Neuron (in vitro differentiated cells): ENCODE results near the gene TSHZ3.

Experiments
- H2AFZ ChIP-seq: one replicate; pipeline ENCODE4 v1.6.1; 2013; ENCODE audit warnings: low read depth, mild to moderate bottlenecking, inconsistent platforms, low read length, moderate library complexity
- H3K27me3 ChIP-seq: one replicate; pipeline ENCODE4 v1.6.1; 2013; ENCODE audit warnings: low read length; ENCODE audit not compliant: insufficient read depth
- H3K36me3 ChIP-seq: one replicate; pipeline ENCODE4 v1.6.1; 2013; ENCODE audit warnings: low read length; ENCODE audit not compliant: insufficient read depth
- H3K4me1 ChIP-seq: one replicate; pipeline ENCODE4 v1.6.1; 2013; ENCODE audit warnings: low read length; ENCODE audit not compliant: insufficient read depth
- H3K4me3 ChIP-seq: 2 replicates; pipeline ENCODE4 v1.5.1; 2013; ENCODE audit warnings: mild to moderate bottlenecking, low read length, moderate library complexity
- H3K9me3 ChIP-seq: one replicate; pipeline ENCODE4 v1.6.1; 2013; ENCODE audit warnings: low read length

The TSHZ3 gene

DNA sequence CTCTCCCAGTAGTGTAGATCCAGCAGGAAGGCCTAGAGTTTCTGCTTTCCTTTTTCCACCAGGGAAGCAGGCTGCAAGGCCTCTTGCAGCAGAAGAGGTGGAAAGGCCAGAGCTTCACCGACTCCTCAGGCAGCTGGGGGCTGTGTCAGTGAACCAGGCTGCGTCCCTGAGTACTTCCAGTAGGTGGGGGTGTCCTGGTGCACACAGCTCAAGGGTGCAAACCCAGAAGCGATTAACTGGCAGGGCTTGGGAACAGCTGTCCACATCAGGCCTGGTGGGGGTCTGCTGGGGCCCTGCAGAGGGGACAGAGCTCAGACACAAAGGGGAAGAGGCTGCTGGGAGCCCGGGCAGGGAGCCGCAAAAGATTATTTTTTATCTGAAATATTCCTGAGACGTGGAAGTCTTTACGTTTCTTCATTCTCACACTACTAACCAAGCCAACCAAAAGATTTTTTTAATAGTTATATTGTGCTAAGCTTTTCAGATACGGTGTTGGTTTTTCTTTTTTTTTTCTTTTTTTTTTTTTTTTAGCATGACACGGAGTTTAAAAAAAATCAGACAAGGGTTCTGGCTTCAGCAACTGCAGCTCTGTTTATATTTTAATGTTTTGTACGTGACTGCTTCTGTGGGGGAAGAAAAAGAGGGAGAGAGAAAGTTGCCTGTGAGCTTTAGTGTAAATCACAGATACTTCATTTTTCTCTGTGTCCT is 11.0 kb downstream of the TSHZ3 start:
- H2AFZ ChIP-seq, result no peak overlapping the region
- peaks cover 13% of the 10 kb centered on the region for H3K27me3 ChIP-seq
- H3K9me3 ChIP-seq, result no peaks in the 10 kb centered on the region
- no peaks in the 10 kb centered on the region for H3K4me1 ChIP-seq
- no peak overlapping the region for H3K4me3 ChIP-seq
- H3K36me3 ChIP-seq, result no peaks in the 10 kb centered on the region

DNA sequence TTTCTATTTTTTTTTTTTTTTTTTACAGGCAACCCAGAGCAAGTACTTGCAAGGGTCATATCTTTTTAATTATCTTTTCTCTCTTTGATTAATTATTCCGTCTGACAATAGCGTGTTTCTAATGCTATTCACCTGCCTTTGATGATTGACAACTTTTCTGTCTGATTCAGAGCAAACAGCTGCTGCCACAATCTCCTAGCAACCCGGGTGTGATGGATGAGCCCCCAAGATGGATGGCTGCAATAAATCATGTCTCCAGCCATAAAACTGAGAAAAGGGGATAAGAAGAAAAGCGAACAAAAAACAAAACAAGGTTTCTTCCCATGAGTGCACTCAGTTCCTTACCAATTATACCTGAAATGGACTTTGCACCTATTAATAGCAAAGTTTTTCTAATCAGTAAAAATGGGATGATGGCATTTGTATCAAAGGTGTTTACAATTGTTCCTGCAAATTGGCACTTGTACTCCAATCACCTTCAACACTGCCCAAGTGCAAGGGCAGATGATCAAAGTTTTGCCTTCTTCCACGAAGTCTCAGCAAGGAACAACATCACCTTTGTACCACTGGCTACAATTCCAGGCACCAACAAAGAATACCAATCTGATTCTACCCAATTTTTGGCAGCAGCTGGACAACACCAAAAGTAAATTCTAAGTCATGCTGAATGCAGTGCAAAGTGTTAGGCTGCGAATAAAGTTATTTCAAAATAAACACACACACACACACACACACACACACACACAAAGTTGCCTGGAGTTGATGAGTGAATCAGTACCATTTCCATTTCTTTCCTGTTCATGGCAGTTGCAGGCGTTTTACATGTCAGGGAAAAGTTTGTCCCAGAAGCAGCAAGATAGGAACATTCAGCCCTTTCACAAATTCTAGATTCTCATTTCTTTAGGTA is 12.0 kb downstream of the TSHZ3 start:
- Histone ChIP-seq H3K4me1 (no peaks in the 10 kb centered on the region), H3K4me3 (no peak overlapping the region), H3K36me3 (no peaks in the 10 kb centered on the region)

DNA sequence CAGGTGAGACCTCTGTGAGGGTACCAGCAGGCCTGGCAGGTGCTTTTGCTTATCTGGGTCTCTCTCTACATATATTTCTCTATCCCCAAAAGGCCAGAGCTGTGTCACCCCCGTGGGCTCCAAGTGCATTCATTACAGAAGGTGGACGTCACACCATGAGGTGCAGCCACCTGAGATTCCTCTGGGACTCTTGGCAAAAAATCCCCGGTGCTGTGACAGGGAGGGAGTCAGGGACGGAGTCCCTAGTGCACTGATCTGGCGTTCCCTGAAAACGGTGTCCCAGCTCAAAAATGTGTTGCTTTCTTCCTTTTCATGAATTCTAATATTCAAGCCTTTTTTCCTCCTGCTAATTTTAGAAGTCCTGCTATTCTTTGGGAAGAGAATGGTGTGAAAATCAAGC is 13.5 kb downstream of the TSHZ3 start:
- Histone ChIP-seq H3K9me3 (no peaks in the 10 kb centered on the region), H3K4me1 (no peaks in the 10 kb centered on the region), H3K4me3 (no peak overlapping the region), H3K27me3 (peaks cover 7% of the 10 kb centered on the region), H3K36me3 (no peaks in the 10 kb centered on the region), H2AFZ (no peak overlapping the region)

More for the DNA sequence above, 12.0 kb downstream of the TSHZ3 start:
- H3K9me3 ChIP-seq, result no peaks in the 10 kb centered on the region
- H2AFZ ChIP-seq, result no peak overlapping the region
- H3K27me3 ChIP-seq, result peaks cover 13% of the 10 kb centered on the region

DNA sequence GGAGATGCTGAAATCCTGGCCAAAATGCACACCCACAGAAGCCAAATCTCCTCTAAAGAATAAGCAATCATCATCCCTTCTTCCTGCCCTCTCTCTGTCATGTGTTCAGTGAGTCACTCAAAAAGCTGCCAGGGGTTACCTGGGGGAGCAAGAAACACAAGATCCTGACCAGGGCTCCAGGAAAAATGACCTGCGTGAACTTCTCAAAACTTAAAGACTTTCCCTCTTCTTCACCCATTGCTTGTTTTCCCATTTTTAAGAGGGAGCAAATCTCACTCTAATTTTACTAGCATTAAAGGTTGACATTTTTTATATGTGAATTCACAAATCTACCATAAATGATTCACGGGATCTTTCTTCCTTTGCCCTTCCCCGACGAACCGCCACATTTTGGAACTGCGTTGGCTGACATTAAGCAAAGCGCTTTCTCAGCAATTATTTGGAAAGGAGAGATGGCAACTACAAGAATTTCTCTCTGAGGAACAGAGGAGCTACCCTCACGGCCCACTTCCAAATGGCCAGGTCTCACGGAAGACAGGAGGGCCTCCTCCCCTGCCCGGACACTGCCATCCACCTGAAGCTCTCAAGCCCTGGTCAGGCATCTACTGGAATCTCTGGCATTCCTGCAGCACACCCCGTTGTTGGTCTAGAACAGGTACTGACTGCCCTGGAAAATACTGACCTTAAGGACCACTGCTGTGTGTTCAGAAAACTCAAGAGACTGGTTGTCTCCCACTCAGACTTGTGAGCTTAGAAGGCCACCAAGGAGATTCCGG is 14.2 kb downstream of the TSHZ3 start:
- H3K9me3 ChIP-seq, result no peaks in the 10 kb centered on the region
- no peak overlapping the region for H2AFZ ChIP-seq
- peaks cover 5% of the 10 kb centered on the region for H3K27me3 ChIP-seq
- no peaks in the 10 kb centered on the region for H3K4me1 ChIP-seq
- no peak overlapping the region for H3K4me3 ChIP-seq
- H3K36me3 ChIP-seq, result no peaks in the 10 kb centered on the region

DNA sequence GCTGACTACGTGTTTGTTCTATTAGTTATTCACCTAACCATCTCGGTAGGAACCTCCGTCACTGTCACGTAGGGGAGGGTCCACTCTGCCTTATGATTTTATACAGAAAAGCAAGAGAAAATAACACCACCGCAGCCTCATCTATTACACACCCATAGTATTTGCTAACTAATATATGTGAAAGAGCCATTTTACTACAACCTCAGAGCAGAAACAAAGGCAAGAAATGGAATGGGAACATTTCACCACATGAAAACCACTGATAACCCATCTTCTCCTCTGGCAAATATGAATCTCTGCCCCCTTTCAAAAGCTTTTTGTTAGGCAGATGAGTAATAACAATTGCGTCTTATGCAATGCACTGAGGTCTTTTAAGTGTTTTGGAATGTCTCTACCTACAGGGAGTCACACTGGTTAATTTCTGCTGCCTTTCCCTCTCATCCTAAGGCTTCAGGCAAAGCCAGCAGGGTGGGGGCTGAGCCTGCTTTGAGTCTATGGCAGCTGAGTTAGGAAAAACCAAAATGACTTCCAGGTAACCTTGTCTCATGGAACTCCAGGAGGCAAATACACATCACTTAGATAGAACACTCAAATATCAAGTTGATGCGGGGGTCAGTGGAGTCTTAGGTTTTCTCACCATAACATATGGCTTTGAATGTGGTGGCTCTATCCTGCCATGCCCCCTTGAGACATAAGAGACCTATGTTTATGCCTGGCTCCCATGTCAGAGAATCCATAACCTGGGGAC is 15.0 kb downstream of the TSHZ3 start:
- Histone ChIP-seq H2AFZ (no peak overlapping the region), H3K4me1 (no peaks in the 10 kb centered on the region), H3K4me3 (no peak overlapping the region)

DNA sequence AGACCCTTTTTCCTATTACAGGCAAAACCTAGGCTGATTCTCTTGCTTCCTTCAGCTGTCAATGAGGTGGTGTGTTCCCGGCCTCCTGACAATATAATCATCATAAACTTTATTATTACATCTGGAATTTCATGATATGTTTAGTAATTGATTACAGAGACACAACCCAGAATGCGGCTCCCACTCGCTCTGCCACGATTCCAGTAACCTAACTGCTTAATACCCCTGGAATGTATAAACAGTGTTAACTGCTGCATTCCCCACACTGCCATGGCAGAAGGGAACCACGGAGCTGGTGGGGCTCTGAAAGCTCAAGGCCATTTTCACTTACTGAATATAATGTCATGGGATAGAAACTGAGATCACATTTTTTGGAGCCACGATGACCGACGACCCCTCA is 17.1 kb downstream of the TSHZ3 start:
- Histone ChIP-seq H3K36me3 (no peaks in the 10 kb centered on the region), H2AFZ (no peak overlapping the region), H3K4me1 (no peaks in the 10 kb centered on the region), H3K9me3 (no peaks in the 10 kb centered on the region), H3K27me3 (no peaks in the 10 kb centered on the region), H3K4me3 (no peak overlapping the region)

More for the DNA sequence above, 15.0 kb downstream of the TSHZ3 start:
- Histone ChIP-seq H3K36me3 (no peaks in the 10 kb centered on the region), H3K27me3 (peaks cover 5% of the 10 kb centered on the region), H3K9me3 (no peaks in the 10 kb centered on the region)

DNA sequence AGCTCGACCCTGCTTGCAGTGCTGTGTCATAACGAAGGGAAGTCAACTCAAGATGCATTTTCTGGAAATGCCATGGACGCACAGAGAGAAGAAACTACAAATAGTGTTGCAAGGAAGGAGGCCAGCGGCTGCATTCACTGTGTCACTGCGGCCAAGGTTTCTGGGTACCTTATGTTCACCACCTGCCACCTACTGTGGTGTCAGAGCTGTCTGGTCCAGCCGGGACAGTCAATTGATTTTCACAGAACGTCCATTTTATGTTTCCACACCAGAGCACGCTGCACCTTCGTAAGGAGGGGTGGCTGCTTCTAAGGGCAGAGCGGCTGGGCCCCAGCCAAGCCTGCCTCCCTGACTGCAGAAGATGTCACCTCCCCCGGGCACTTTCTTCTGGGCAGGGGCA is 17.7 kb downstream of the TSHZ3 start:
- H2AFZ ChIP-seq, result no peak overlapping the region
- no peak overlapping the region for H3K4me3 ChIP-seq
- H3K9me3 ChIP-seq, result no peaks in the 10 kb centered on the region
- H3K27me3 ChIP-seq, result no peaks in the 10 kb centered on the region
- no peaks in the 10 kb centered on the region for H3K36me3 ChIP-seq
- H3K4me1 ChIP-seq, result no peaks in the 10 kb centered on the region

DNA sequence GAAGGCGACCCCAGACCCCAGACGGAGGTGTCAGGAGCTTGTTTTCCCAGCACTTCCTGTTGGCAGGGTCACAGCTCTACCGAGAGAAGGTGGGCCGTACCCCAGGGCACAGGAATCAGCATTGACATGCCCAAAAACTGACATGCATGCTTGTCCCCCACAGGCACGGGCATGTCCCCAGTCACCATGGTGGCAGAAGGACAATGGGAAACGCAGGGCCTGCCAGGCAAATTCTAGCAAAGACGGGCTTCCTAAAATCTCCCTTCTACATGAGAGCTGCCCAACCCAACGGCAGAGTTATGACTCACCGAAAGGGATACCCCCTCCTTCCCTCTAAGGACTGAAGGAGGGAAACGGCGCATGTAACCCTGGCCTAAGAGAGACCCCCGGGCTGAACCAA is 18.5 kb downstream of the TSHZ3 start:
- Histone ChIP-seq H3K36me3 (no peaks in the 10 kb centered on the region), H3K9me3 (no peaks in the 10 kb centered on the region), H2AFZ (no peak overlapping the region), H3K4me3 (no peak overlapping the region), H3K27me3 (no peaks in the 10 kb centered on the region), H3K4me1 (no peaks in the 10 kb centered on the region)

DNA sequence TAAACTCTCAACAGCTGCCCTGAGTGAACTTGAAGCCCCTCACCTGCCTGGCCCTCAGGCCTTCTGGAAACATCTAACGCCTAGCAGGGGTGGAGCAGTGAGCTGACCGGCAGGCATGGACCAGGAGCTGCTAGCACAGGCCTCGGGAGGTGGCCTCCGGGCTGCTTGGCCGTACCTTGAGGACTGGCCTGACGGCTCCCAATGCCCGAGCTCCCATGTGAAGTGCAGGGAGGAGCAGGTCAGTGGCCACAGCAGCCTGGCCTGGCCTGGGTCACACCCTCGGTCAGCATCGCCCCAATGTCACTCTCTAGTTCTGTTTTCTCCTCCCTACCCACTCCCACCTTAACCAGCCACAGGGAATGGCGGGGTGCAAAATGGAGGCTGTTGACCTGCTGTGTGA is 19.0 kb downstream of the TSHZ3 start:
- Histone ChIP-seq H3K9me3 (no peaks in the 10 kb centered on the region), H3K4me3 (no peak overlapping the region), H3K27me3 (no peaks in the 10 kb centered on the region), H3K36me3 (no peaks in the 10 kb centered on the region), H2AFZ (no peak overlapping the region), H3K4me1 (no peaks in the 10 kb centered on the region)

DNA sequence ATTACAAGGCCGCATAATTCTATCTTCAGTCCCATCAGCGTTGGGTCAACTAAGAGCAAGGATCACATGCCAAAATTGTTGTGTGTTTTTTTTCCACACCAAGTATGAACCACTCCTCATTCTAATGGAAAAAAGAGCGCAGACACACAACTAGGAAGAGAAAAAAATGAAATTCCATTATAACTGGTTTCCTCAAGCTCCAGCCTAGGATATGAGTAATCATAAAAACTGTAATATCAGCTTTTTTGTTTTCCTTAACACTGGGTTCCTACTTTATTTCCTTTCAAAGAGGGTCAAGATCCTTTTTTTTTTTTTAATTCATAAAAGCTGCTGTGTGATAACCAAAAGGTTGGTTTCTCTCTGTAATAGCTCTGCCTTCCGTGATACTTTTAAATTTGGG is 19.4 kb downstream of the TSHZ3 start:
- Histone ChIP-seq H3K4me3 (no peak overlapping the region), H2AFZ (no peak overlapping the region), H3K36me3 (no peaks in the 10 kb centered on the region), H3K4me1 (no peaks in the 10 kb centered on the region), H3K9me3 (no peaks in the 10 kb centered on the region), H3K27me3 (no peaks in the 10 kb centered on the region)

DNA sequence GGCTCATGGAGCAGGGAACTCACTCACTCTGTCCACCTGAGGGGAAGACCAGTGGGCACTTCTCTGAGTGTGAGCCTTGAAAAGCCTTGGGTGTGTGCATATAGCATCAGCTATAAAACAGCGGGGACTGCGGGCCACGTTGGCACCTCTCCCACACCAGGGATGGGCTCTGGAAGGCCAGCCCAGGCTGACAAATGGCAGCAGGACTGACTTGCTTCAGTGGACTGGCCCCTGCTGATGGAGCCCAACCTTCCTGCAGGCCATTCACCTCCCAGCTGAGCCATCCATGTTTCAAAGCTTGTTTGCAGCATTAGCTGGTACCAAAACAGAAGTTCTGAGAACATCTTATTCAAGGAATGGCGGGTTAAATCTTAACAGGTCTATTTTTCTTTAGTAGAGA is 21.0 kb downstream of the TSHZ3 start:
- Histone ChIP-seq H3K36me3 (no peaks in the 10 kb centered on the region), H2AFZ (no peak overlapping the region), H3K9me3 (no peaks in the 10 kb centered on the region), H3K4me1 (no peaks in the 10 kb centered on the region), H3K27me3 (no peaks in the 10 kb centered on the region), H3K4me3 (no peak overlapping the region)

DNA sequence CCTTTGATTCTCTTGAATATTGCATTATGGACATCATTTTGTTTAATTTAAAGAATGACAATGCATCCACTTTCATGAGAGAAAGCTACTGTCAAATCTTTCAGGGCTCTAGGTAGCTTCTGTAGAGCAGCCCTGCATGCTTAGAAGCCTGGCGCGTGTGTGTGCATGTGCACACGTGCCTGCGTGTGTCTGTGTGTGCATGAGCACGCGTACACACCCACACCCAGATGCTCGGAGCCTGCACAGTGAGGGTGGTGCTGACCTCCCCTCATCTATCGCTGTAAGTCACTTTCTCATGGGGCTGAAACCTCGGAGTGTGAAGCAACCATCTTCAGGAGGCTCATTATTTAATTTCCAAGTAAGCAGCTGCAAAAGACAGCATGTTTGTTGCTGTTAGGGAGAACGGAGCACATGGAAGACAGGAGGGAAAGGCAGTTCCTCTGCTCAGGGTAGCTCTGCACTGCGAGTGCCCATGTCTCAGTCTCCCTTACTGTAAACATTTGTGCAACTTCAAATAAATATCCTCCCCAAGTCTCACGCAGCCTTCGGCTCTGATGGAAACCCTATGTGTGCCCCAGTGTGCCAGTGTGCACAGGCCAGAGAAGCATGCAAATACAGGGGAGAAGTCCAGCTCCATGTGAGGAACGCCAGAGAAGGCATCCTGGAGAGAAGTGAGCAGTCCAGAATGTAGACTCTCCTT is 22.8 kb downstream of the TSHZ3 start:
- Histone ChIP-seq H3K36me3 (no peaks in the 10 kb centered on the region), H3K9me3 (no peaks in the 10 kb centered on the region), H2AFZ (no peak overlapping the region), H3K4me1 (no peaks in the 10 kb centered on the region), H3K27me3 (no peaks in the 10 kb centered on the region), H3K4me3 (no peak overlapping the region)
